Stimulated activated CD8-positive, alpha-beta memory T cell treated with anti-CD3 and anti-CD28 coated beads, Interleukin-4, amount 100 ng/mL, for 24 hours (primary cell): ENCODE measurements around the gene UTS2R.
"Not testable (repeated sequence)": the region's sequence is repeated elsewhere in the genome, so short reads cannot be mapped to it uniquely, and the experiment has no call there.

Experiments
- DNase-seq: peaks from one replicate; pipeline ENCODE4 v3.0.0-alpha.2; 2020; ENCODE audit warnings: low read depth

UTS2R gene

DNA sequence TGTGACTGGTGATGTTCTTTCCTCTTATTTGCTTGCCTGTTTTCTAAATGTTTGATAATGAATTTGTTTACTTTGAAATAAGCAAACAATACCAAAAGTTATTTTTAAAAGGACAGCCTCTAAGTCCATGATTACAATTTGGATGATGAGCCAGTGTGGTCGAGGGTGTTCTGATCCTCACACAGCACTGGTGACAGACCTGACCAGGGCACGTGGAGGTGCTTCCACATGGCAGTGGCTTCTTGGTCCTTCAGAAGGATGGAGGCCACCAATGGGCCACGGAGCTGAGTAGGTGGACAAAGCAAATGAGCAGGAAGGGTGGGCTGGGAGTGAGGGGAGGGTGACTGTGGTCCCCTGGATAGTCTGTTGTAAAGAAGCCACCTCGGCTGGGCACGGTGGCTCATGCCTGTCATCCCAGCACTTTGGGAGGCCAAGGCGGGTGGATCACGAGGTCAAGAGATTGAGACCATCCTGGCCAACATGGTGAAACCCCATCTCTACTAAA is 16.7 kb upstream of the UTS2R start:
- no peak for DNase-seq

DNA sequence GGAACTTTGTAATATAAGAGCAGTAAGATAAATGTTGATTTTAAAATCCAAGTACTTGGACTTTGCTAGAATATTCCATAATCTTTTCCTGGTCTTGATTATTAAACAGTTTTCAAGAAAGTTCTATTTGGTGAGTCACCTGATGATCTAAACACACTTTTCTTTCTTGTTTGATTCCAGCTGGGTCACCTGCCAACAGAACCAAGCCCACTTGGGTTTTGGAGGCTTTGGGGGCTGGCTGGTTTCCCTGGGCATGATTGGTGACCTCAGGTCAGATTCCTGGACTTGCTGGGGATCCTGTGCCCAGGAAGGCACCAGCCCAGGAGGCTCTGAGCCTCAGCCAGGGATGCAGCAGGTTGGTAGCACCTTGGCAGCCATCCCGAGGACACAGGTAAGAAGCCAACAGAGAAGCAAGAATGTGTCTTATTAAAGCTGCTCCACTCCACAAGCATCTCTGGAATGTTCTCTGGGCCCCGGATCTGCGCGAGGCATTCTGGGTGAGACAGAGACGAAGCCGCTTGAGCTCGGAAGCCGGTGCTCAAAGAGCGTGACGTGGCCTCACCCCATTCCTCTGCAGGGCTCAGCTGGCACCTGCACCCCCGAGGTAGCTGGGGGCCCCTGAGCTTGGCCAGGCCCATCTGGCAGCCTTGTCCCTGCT is 15.7 kb upstream of the UTS2R start:
- no peak for DNase-seq

DNA sequence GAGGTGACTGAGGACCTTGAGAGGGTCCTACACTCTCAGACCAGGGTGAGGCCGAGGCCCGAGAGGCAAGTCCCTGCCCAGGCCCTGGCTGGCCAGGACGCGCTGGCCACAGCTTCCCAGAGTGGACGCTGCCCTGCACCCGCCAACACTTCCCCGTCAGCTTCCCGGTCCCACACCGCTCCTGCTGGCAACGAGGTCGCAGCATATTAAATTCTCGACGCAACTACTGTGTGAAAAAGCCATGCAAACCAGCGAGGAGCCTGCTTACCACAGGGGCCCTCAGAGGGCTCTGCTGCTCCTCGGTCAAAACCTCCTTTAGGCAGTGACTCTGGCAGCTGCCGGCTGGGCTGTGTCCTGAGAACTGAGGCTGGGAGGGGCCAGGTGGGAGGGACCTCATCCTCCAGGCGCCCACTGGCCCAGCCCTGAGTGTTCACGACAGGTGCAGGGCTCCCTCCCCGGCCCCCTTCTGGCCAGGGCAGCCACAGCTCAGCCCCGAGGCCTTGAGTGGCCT is 14.7 kb upstream of the UTS2R start:
- no peak for DNase-seq

DNA sequence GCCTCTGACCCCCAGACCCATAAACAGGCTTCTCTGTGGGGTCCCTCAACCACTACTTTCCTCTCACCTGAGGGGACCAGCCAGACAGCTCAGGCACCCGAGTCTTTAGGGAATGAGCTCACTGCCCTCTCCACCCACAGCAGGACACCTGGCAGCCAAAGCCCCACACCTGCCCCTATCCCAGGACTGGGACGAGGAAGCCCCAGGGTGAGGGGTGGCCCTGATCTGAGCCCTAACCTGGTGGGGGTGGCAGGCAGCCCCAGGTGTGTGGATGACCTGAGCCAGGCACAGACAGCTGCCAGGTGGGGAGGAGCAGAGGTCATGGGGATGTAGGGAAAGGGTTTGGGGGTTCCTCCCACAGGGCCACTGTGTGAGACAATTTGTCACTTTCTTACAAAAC is 14.2 kb upstream of the UTS2R start:
- DNase-seq: no peak

DNA sequence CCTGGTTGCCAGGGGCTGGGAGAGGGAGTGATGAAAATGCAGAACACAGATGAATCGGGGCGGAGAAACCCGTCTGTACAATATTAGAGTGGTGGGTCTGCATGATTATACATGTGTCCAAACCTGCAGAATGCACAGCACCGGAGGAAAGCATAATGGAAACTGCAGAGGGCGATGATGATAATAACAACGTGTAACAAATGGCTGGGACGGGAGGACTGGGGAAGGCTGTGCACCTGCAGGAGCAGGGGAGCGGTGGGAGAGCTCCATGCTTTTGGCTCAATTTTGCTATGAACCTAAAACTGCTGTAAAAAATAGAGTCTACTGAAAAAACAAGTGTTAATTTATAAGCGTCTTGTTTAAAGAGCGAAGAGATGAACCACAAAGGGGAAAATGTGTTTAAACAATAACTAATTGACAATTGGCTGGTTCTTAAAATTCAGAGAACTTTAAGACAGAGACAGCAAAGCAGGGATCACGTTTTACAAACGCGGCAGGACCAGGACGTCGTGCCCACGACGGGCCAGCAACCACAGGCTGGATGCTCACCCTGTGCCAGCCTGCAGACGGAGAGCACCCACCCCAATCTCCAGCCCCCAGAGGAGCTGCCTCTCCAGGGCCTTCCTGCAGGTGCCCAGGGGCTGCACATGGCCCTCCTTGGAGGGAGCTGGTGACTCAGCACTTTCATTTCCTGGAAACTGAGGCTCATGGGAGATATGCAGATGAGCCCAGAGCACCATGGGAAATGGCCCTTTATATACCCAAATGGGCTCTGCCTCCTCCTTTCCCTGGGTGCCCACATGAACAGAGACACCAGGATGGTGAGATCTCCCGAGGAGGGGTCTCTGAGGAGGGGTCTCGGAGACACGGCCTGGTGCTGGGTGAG is 12.9 kb upstream of the UTS2R start, which contains the start of gene TEX19:
Gene TEX19, plus strand, starts transcription at position 783 of the 886 bp plus-strand sequence. CDS start 2,904 bp downstream, outside the sequence.
- DNase-seq: no peak

DNA sequence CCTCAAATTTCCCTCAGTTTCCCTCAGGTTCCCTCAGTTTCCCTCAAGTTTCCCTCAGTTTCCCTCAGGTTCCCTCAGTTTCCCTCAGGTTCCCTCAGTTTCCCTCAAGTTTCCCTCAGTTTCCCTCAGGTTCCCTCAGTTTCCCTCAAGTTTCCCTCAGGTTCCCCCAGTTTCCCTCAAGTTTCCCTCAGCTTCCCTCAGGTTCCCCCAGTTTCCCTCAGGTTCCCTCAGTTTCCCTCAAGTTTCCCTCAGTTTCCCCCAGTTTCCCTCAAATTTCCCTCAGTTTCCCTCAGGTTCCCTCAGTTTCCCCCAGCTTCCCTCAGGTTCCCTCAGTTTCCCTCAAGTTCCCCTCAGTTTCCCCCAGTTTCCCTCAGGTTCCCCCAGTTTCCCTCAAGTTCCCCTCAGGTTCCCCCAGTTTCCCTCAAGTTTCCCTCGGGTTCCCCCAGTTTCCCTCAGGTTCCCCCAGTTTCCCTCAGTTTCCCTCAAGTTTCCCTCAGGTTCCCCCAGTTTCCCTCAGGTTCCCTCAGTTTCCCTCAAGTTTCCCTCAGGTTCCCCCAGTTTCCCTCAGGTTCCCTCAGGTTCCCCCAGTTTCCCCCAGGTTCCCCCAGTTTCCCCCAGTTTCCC is 12.0 kb upstream of the UTS2R start:
- not testable (repeated sequence) for DNase-seq

DNA sequence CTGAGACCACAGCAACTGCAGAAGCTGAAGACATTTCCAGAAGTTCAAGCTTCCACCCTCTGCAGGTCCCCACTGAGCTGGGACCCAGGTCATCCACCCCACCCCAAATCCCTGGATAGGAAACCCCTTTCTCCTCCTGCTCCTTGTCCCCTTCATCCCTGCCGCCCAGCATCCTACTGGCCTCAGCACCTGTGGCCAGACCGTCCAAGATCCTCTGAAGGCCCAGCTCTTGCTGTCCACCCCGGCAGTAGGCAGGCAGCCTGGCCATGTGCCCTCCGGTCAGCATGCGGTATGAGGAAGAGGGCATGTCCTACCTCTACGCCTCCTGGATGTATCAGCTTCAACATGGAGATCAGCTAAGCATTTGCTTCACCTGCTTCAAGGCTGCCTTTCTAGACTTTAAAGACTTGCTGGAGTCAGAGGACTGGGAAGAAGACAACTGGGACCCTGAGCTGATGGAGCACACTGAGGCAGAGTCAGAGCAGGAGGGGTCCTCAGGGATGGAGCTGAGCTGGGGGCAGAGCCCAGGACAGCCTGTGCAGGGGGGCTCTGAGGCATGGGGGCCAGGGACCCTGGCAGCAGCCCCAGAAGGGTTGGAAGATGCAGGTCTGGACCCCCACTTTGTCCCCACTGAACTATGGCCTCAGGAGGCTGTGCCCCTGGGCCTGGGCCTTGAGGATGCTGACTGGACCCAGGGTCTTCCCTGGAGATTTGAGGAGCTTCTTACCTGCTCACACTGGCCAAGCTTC is 9.5 kb upstream of the UTS2R start:
- no peak for DNase-seq

DNA sequence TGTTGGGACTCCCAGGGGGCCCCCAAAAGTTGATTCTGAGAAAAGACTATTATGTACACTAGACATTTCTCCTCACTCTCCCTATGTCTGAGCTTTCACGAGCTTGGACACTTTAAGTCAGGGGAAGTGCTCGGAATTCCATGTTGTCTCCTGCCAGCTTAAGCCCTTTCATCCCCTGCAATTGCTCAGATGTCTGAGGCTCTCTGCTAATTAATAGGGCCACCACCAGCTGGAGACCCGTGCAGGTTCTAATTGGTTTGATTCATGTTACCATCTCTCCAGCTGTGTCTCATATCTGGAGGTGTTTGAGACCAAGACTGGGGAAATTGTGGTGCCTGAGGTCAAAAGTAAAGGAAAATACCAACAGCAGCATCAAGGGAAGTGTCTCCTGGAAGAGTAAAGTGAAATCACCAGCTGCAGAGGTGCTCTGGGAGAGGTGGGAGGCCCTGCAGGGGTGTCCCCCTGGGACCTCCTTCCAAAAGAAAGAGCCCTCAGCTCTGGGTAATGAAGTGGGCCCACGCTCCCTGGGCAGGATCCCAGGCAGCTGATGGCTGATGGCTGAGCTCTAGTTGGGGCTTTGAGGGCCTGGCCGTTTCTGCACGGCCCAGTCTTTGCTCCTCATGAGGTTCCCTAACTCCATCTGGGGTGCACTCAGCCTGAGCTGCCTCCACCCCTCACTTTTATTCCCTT is 5.8 kb upstream of the UTS2R start:
- DNase-seq: no peak

DNA sequence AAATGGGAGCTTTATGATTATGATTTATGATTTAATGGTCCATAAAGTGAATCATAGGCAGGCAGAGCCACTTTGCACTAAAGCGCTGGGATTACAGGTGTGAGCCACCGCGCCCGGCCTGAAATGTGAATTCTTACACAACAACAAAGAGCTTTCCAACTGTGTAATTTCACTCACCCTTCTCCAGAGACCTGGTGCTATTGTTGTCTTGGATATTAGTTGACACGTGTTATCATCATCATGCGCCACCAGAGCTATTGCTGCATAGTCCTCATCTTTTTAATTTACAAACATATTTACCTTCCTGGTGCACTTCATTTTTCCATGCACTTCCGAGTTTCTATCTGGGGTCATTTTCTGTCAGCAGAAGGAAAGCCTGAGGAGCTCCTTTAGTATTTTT is 4.8 kb upstream of the UTS2R start:
- DNase-seq: no peak

DNA sequence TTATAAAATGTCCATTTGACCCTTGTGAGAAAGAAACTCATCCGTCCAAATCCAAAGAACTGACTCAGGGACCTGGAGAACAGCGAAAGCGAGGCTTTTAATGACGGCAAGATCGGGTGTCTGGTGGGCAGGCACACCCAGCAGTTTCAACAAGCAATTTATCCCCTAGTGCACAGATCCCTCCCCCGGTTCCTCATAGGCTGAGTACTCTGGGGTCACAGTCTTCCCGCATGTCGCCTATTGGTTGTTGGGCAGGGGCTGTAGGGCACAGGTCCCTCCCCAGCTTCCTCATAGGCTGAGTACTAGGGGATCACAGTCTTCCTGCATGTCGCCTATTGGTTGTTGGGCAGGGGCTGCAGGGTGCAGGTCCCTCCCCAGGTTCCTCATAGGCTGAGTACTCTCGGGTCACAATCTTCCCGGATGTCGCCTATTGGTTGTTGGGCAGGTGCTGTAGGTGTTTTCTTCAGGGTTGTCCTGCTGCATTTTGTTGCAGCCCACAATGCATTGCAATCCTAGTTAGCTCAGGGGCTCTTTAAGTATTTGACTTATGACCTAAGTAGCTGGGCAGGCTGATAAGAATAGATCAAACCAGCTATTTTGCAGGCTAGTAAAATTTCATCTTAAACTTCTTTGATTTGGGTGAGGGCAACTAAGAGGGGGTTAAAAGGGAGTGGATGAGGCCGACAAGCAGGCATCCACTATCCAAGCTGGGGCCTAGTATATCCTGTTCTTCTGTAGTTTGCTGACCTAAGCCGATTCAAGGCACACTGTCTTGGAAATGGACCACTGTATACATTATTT is 3.6 kb upstream of the UTS2R start:
- no peak for DNase-seq

DNA sequence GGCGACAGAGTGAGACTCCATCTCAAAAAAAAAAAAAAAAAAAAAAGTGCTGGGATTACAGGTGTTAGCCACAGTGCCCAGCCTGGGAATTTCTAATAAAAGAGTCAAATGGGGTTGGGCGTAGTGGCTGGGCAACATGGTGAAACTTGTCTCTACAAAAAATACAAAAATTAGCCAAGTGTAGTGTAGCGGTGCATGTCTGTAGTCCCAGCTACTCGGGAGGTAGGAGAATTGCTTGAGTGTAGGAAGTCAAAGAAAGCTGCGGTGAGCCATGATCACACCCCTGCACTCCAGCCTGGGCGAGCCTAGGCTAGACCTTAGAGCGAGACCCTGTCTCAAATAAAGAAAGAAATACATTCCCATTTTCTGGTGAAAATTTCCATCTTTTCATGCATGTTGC is 2.4 kb upstream of the UTS2R start:
- DNase-seq: no peak

DNA sequence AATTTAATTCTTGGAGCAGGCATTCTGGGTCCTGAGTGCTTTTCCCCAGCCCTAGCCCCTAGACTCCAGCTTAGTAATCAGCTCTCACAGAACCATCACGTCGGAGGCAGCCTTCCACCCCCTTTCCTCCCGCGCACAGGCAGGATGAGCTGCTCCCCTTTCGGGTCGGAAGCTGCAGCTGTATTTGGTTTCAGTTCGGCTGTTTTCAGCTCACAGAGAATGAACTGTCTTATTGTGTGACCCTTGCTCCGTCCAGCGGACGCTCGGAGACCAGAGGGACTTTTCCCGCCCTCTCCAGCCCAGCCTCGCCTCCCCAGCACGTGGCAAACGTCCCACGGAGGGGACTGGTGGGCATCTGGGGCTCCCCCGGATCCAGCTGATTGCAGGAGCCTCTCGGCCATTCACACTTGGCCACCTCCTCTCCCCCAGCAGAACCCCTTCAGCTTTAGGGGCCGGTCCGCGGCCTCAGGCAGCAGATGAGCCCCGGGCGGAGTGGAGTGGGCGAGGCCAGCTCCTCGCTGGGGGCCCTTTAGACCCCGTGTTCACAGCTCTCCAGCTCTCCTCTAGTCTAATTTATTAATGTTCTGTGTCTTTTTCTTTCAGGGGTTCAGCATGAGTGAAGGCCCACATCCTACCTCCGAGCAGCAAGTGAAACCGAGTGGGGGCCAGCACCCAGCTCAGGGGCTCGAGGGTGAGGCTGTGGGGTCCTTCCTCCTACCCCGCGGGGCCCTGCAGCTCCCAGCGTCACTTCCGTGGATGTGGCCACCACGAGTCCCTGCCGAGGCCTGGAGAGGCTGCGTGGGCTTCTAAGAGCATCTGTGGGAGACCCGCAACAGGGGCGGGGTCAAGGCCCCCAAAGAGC is 863 bp upstream of the UTS2R start:
- DNase-seq: no peak

DNA sequence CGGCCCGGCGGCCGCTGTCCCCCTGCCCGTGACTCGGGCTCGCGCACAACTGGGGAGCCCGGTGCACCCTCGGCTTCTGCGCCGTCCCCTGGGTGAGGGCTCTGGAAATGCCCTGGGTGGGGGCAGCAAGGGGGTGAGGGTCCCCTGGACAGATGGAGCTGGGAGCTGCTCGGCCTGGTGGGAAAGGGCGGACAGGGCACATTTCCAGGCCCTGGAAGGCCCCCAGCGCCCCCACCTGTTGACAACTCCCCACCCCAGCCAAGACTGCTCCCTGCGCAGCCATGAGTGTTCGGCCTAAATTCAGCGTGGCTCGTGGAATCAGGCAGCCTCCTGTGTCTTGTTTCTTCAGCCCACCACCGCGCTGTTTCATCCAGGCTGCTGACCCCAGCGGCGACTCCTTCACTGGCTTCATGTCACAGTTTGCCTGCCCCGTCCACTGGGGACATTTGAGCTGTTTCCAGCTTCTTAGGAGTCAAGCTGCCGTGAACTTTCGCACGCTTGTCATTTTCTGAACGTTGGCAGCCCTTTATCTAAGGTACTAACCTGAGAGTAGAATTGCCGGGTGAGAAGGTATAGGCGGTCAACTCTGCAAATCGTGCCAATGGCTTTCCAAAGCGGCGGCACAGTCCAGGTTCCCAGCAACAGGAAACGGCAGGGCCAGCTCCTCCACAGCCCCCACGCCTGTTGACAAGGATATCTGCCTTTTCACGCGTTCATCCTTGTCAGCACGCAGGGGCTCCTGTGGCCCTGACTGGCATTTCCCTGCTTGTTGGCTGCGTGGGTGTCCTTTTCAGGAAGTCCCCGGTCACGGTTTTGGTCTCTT is 895 bp downstream of the UTS2R start:
- DNase-seq: no peak

DNA sequence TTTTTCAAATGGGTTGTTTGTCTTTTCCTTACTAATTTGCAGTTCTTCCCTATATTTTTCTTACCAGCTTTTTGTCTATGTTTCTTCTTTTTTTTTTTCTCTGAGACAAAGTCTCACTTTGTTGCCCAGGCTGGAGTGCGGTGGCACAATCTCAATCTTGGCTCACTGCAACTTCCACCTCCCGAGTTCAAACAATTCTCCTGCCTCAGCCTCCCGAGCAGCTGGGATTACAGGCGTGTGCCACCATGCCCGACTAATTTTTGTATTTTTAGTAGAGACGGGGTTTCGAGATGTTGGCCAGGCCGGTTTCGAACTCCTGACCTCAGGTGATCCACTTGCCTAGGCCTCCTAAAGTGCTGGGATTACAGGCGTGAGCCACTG is 1.5 kb downstream of the UTS2R start:
- DNase-seq: not testable (repeated sequence)

DNA sequence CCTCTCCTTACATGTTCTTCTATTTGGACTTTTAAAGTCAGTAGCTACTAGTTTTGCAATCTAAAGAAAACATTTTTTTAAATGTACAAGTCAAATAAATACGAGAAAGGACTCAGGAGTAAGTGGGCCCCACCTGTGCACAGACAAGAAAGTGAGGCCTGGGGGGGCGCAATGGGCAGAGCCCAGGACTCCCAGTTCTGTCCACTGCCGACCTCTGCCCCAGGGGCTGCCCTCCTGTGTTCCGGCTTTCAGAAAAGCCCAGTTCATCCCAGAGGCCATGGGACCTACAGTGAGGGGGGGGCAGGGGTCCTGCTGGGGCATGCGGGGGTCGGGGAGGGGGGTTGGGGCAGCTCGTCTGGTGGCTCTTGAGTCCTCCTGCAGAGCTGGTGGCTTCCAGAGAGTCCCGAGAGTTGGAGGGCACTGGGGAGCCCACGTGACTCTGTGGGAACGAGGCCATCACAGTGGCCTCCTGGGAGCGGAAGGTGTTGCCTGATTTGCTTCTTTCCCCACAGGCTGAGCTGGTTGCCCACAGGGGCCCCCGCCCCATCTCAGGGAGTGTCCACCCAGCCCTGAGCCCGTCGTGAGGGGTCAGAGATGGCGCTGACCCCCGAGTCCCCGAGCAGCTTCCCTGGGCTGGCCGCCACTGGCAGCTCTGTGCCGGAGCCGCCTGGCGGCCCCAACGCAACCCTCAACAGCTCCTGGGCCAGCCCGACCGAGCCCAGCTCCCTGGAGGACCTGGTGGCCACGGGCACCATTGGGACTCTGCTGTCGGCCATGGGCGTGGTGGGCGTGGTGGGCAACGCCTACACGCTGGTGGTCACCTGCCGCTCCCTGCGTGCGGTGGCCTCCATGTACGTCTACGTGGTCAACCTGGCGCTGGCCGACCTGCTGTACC is 2.4 kb downstream of the UTS2R start:
- DNase-seq: no peak

DNA sequence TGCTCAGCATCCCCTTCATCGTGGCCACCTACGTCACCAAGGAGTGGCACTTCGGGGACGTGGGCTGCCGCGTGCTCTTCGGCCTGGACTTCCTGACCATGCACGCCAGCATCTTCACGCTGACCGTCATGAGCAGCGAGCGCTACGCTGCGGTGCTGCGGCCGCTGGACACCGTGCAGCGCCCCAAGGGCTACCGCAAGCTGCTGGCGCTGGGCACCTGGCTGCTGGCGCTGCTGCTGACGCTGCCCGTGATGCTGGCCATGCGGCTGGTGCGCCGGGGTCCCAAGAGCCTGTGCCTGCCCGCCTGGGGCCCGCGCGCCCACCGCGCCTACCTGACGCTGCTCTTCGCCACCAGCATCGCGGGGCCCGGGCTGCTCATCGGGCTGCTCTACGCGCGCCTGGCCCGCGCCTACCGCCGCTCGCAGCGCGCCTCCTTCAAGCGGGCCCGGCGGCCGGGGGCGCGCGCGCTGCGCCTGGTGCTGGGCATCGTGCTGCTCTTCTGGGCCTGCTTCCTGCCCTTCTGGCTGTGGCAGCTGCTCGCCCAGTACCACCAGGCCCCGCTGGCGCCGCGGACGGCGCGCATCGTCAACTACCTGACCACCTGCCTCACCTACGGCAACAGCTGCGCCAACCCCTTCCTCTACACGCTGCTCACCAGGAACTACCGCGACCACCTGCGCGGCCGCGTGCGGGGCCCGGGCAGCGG is 3.2 kb downstream of the UTS2R start:
- no peak for DNase-seq
